HG03558 (cell line): ENCODE data around the gene GABARAP.

Experiments used
- ATAC-seq: cut with Tn5 transposase; IDR thresholded peaks from one replicate; pipeline ENCODE4 v1.9.1; 2021; ENCODE audit warnings: moderate number of reproducible peaks; ENCODE audit not compliant: unreplicated experiment; ENCODE audit errors: extremely low read depth

Gene GABARAP

DNA sequence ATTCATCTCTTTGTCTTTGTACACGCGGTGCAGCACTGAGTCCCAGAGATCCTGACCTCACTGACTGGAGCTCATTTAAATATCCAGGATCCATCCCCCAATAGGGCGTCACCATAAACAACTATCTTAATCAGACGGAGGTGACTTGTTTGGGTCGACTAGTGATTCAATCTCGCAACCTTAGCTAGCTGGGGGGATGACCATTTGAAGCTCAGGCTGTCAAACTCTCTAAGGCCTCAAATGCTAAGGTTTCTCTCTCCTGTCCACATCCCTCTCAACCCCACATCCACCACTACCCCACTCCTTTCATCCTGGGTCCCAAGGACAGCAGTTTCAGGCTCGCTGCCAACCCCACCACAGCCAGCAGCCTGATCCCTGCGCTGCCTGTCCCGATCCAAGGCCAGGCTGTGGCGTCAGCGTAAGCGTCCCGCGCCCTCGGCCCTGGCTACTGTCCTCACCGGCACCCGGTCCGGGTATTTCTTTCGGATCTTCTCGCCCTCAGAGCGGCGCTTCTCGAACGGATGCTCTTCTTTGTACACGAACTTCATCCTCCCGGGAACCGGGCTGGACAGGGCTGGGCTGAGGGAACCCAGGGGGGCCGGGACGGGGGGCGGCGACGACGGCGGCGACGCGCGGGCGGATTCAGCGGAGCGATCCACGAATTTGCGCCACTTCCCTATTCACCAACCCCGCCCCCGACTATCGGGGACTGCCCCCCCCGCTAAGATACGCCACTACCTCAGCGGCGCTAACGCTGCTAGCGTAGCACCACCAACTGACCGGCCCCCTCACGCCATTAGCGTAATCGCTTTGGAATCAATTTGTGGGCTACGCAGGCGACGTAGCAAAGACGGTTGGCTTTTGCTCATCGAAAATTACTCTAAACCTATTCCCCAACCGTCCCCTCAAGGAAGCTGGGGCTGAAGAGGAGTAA is at the start of gene GABARAP:
Gene GABARAP (minus strand): TSS at position 667 of the 934 bp plus-strand sequence. CDS start 119 bp downstream, at position 548.
- ATAC-seq, result no peak

DNA sequence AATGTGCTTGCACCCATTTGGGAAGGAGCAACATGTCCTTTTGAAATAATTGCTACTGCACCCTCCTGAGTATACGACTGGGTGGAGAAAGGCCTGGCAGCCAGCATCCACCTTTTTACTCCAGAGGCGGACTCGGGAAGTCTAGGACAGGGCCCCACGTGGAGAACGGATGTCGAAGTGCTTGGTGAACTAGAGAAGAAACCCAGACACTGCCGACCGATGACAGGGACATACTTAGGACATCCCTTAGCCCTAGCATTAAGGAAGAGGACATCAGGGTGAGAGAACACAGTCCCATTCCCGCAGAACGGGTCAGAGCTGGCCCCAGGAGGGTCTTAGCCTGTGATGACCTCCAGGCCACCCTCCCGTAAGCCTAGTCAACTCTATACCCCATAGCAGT is 48.4 kb upstream of the GABARAP start:
- no peak for ATAC-seq

DNA sequence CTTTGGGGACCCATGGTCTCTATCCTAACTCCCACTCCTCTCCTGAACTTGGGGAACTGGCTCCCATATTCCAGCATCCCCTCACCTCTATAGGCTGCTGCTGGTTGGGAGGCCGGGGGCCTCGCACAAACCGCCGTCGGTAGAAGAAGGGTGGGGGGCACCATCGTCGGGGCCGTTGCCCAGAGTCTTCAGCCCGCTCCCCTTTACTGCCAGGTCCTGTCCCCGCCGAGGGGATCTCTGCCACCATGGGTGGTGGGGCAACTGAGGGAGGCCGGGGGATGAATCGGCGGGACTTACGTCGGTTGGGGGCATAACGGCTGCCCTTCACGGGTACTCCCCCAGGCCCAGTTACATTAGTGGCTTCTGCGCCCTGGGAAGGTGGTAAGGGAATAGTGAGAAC is 47.9 kb upstream of the GABARAP start:
- no peak for ATAC-seq

DNA sequence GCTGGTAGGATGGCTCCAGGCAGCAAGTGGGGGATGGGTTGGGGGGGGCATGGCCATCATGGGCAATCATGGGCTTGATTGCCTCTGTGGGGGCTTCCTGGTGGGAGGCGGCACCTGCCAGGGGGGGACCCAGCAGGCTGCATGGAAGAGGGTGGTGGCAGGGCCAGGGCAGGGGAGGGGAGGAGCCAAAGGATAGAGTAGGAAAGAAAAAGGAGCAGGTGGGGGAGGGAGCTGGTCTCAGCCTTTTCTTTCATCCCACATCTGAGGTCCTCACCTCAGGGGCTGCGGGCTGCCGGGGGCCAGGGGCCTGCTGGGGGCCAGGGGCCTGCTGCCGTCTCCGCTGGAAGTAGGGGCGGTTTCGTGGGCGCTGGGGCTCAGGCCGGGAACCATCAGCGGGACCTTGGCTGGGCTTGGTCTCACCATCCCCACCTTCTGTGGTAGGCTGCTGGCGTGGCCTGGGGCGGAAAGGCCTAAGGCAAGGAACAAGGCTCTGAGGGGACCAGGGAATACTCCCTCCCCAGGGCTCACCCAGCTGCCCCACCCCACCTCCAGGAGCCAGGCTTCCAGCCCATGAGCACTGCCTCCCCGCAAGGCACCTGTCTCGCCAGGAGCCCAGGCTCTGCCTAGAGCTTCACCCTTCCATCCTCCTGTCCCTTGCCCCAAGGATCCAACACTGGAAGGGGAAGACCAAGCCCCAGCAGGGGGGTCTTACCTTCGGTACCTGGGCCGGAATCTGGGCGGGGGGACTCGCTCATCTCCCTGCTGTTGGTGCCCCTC is 47.2 kb upstream of the GABARAP start:
- no peak for ATAC-seq

DNA sequence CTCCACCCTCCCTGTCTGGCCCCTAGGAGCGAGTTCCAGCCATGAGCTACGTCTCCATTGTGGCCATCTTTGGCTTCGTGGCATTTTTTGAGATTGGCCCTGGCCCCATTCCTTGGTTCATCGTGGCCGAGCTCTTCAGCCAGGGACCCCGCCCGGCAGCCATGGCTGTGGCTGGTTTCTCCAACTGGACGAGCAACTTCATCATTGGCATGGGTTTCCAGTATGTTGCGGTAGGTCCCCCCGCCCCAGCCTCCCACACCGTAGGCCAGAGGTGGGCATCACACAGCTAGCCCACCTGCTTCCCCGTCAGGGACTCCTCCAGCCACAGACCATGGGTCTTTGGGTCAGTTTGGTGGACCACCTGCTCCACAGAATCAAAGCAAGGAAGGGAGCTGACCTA is 43.4 kb upstream of the GABARAP start:
- no peak for ATAC-seq

DNA sequence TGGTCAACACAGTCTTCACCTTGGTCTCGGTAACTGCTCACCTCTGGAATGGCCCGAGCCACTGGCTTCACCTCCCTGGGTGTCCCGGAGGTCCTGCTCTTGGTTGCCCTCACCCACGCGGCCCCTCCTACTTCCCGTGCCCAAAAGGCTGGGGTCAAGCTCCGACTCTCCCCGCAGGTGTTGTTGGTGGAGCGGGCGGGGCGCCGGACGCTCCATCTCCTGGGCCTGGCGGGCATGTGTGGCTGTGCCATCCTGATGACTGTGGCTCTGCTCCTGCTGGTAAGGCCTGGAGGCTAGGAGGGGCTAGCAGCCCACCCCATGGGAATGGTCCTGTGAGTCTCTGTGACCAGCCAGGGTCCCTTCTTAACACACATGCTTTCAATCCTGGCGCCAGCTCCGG is 42.7 kb upstream of the GABARAP start:
- ATAC-seq, result no peak

DNA sequence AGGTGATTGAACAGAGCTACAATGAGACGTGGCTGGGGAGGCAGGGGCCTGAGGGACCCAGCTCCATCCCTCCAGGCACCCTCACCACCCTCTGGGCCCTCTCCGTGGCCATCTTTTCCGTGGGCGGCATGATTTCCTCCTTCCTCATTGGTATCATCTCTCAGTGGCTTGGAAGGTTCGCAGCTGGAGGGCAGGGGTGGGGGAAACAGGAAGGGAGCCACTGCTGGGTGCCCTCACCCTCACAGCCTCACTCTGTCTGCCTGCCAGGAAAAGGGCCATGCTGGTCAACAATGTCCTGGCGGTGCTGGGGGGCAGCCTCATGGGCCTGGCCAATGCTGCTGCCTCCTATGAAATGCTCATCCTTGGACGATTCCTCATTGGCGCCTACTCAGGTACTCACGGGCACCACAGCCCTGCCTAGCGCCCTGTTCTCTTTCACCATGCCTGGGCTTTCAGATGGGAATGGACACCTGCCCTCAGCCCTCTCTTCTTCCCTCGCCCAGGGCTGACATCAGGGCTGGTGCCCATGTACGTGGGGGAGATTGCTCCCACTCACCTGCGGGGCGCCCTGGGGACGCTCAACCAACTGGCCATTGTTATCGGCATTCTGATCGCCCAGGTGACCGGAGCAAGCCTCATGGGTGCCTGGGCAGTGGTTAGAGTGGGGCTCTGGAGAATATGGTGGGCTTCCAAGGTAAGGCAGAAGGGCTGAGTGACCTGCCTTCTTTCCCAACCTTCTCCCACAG is 41.4 kb upstream of the GABARAP start:
- no peak for ATAC-seq

DNA sequence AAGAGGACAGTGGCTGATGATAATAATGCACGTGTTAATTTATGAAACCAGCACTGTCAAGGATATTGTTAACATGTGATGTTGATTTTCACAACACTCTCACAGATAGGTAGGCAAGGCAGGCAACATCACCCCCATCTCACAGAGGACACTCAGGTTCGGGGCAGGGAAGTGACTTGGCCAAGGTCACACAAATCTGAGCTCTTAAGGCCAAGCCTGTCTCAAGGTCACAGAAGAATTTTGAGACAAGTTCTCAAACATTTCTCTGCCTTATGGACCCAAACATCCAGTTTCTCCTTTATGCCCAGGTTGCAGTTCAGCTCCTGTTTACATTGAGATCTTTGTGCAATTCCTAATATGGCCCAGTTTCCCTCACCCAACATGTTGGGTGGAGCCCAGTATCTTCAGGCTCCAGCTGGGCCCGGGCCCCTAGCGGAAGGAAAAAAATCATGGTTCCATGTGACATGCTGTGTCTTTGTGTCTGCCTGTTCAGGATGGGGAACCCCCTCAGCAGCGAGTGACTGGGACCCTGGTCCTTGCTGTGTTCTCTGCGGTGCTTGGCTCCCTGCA is 40.6 kb upstream of the GABARAP start:
- ATAC-seq, result no peak

DNA sequence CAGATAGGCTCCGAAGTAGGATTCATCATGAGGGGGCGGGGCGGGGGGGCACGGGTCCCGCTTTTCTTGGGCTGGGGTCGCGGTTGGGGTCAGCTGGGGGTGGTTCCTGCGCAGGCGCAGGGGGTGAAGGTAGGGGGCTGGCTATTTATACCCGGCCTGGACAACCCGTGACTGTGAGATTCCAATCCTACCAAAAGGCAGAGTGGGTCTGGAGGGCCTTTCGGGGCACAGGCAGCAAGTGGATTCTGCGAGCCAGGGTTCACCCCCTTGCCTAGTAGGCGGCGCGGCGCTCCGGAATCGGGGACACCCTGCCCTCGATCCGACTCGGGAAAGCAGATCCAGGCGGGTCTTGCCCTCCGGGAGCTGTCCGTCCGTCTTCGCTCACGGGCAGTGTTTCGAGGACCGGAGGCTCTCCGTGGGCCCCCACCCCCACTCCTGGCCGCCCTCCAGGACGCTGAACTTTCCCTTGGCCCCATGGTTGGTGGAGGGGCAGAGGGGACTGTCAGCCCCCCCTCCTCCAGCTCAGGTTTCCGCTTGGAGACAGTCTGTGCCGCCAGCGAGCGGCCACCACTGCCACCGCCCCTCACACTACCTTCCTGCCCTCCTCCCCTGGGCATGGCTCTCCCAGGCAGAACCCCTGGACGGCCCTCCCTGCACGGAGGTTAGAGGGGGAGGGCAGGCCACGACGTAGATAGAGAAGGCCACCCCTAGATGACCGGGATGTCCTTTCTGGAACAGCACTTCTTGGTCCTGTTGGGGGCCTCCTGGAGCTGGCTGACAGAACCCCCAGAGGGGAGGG is 39.9 kb upstream of the GABARAP start:
- ATAC-seq, result no peak

DNA sequence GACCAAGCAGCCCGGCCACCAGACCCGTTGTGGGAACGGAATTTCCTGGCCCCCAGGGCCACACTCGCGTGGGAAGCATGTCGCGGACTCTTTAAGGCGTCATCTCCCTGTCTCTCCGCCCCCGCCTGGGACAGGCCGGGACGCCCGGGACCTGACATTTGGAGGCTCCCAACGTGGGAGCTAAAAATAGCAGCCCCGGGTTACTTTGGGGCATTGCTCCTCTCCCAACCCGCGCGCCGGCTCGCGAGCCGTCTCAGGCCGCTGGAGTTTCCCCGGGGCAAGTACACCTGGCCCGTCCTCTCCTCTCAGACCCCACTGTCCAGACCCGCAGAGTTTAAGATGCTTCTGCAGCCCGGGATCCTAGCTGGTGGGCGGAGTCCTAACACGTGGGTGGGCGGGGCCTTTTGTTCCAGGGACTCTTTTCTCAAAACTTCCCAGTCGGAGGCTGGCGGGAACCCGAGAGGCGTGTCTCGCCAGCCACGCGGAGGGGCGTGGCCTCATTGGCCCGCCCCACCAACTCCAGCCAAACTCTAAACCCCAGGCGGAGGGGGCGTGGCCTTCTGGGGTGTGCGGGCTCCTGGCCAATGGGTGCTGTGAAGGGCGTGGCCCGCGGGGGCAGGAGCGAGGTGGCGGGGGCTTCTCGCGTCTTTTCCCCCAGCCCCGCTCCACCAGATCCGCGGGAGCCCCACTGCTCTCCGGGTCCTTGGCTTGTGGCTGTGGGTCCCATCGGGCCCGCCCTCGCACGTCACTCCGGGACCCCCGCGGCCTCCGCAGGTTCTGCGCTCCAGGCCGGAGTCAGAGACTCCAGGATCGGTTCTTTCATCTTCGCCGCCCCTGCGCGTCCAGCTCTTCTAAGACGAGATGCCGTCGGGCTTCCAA is 39.1 kb upstream of the GABARAP start, which contains the start of gene SLC2A4:
Gene SLC2A4 (plus strand): TSS at position 645 of the 879 bp plus-strand sequence. CDS start 217 bp downstream, at position 862.
- no peak for ATAC-seq

DNA sequence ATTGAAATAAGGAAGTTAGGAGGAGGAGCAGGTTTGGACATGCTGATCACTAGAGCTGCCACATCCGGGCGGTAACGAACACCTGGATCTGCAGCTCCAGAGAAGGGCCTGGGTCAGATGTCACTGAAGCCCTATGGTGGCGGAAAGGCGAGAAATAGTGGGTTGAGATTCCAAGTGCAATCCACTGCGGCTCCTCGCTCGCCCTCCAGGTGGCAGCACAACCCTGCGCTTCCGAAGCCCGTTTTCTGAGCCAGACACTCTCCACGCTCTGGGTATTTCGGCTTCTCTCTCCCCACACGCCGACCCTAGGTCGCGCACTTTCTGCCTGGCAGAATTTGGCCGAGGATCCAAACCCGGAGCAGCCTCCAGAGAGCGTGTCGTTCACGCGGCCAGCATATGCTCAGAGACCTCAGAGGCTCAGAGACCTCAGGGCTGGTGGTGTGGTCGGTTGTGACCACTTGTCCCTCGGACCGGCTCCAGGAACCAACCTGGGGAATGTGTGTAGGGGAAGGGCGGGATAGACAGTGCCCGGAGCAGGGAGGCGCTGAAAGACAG is 38.3 kb upstream of the GABARAP start:
- ATAC-seq, result no peak

DNA sequence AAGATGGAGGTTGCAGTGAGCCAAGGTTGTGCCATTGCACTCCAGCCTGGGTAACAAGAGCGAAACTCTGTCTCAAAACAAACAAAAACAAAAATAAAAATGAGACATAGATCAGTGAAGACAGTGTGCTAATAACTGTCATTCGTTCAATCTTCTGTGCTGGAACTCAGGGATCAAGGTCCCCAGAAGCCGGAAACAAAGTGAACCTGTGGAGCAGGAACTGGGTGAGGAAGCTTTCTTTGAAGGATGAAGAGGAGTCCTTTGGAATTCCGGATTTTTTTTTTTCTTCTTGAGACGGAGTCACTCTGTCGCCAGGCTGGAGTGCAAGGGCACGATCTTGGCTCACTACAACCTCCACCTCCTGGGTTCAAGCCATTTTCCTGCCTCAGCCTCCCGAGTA is 37.2 kb upstream of the GABARAP start:
- ATAC-seq, result no peak

DNA sequence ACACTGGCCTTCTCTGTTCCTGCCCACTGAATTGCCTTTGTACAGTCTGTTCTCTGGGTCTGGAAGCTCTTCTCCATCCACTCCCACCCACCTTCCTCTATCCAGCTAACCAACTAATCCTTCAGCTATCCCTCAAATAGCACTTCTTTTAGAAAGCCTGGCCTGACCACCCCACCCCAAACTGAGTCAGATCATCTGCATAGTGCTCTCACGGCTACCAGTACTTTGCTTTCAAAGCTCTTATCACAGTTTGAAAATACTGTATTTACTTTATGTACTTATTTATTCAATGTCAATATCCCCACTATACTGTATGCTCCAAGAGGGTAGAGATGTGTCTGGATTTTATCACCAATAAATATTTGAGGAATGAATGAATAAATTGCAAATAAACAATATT is 24.5 kb upstream of the GABARAP start:
- ATAC-seq, result no peak

DNA sequence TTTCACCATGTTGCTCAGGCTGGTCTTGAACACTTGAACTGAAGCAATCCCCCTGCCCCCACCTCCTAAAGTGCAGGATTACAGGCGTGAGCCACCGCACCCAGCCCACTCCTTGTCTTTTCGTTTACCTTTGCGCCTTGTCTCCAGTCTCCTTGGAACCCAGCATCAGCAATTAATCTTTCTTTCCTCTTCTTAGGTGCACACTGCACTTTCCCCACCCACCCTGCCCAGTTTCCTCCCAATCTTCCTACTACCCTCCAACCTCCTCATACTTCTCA is 21.5 kb upstream of the GABARAP start:
- no peak for ATAC-seq

DNA sequence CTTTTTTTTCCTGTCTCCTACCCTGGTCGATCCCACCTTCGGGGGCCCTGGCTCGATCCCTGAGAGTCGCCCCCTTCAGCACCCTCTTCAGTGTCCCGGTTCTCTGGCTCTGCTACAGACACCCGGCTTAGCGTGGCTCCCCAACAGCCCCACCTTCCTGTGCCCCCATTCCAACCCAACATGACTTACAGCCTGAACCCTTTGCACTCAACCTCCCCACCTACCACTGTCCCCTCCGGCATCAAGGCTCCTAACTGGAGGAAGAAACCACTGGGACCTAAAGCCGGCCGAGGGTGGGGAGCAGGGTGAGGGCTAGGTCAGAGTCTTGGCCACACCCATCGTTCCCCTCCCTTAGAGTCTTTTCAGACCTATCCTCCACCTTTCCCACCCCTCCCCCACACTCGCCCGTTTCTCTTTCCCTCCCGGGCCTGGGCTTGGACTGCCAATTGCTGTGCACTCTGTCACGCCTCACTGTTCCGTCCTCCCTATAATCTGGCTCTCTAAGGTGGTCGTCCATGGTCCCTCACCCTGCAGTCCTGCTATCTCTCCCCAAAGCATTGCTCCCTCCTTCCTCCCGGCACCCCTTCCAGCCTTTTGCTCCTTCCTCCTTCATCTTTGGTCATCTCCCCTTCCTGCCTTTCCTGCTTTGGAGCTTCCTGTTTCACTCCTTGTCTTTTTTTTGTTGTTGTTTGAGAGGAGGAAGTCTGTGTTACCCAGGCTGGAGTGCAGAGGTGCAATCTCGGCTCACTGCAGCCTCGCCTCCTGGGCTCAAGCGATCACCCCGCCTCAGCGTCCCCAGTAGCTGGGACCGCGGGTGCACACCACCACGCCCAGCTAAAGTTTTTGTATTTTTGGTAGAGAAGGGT is 20.9 kb upstream of the GABARAP start:
- ATAC-seq, result no peak

DNA sequence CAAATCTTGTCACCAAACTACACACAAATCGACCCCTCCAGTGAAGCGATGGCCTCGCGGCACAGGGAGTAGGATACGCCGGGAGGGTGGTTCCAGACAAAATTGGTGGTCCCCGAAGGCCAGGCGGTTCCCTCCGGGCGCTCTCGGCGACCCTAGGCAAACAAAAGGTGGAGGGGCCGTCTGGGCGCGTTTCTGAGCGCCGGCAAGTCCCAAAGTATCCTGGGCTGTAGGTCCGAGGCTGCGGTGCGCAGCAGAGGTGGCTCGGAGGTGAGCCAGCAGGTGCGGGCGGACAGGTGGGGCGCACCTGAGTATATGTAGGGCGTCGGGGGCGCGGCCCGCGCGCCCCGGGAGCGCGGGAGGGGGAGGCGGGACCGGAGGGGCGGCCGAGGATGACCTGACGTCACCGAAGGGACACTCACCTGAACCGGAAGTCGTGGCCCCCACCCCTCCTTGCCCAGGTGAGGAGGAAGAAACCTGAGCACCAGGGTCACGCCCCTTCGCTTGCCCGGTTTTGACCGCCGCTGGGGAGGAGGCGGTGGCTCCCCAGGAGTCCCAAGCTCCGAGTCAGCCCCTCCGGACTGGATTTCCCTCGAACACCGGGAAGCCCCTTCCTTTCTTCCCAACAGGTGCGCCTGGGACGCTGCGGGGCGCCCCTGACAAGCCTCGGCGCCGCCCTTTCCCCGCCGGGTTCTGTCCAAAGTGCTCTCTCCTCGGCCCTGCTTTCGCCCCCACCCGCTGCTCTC is 20.1 kb upstream of the GABARAP start, which contains the start of gene CLDN7:
Gene CLDN7 (minus strand): TSS at position 287 of the 743 bp plus-strand sequence. CDS start 435 bp downstream, outside the sequence.
- no peak for ATAC-seq
